Central memory CD8-positive, alpha-beta T cell (primary cell): Measurements from ENCODE around the gene CLASP2.

ENCODE experiments used
- ATAC-seq: fragments of 150-1000 bp; cut with Tn5 transposase; replicated peaks from 2 replicates; pipeline ENCODE4 v1.10.0; 2022; ENCODE audit warnings: mild to moderate bottlenecking, moderate FRiP score, moderate number of reproducible peaks; ENCODE audit not compliant: poor library complexity, severe bottlenecking; ENCODE audit errors: extremely low read depth
- DNase-seq, 2 donors: peaks; one replicate each; pipeline ENCODE4 v3.0.0; 2021; ENCODE audit warnings: low spot score in 2 of 2
- H3K27ac Mint-ChIP-seq: one replicate; pipeline ENCODE4 v1.8.0; 2022; ENCODE audit warnings: low read depth, mild to moderate bottlenecking, moderate library complexity, mixed read lengths
- H3K27me3 Mint-ChIP-seq: one replicate; pipeline ENCODE4 v1.8.0; 2022; ENCODE audit warnings: mixed read lengths
- H3K36me3 Mint-ChIP-seq: one replicate; pipeline ENCODE4 v1.8.0; 2022; ENCODE audit warnings: mild to moderate bottlenecking, moderate library complexity, mixed read lengths; ENCODE audit not compliant: insufficient read depth
- H3K4me1 Mint-ChIP-seq: one replicate; pipeline ENCODE4 v1.8.0; 2022; ENCODE audit warnings: mixed read lengths
- H3K4me3 Mint-ChIP-seq: one replicate; pipeline ENCODE4 v1.8.0; 2022; ENCODE audit warnings: mild to moderate bottlenecking, moderate library complexity, mixed read lengths
- H3K9me3 Mint-ChIP-seq: one replicate; pipeline ENCODE4 v1.8.0; 2022; ENCODE audit warnings: mixed read lengths

The CLASP2 gene

GRCh38 chr3:33650495-33650894, 67.6 kb downstream of the CLASP2 start:
- H3K36me3 Mint-ChIP-seq: peaks cover 1% of the 10 kb centered on the region
- peak overlapping the region; percentile 44 for H3K27ac Mint-ChIP-seq
- no peak for DNase-seq
- no peak overlapping the region for H3K4me3 Mint-ChIP-seq
- peaks cover 27% of the 10 kb centered on the region for H3K4me1 Mint-ChIP-seq
- ATAC-seq: no peak
- no peaks in the 10 kb centered on the region for H3K9me3 Mint-ChIP-seq
- H3K27me3 Mint-ChIP-seq: no peaks in the 10 kb centered on the region

GRCh38 chr3:33648793-33649192, 69.3 kb downstream of the CLASP2 start:
- H3K9me3 Mint-ChIP-seq: no peaks in the 10 kb centered on the region
- ATAC-seq (no peak), DNase-seq (no peak)
- no peak overlapping the region for H3K27ac Mint-ChIP-seq
- peaks cover 5% of the 10 kb centered on the region for H3K36me3 Mint-ChIP-seq
- peaks cover 21% of the 10 kb centered on the region for H3K4me1 Mint-ChIP-seq
- H3K4me3 Mint-ChIP-seq: no peak overlapping the region
- no peaks in the 10 kb centered on the region for H3K27me3 Mint-ChIP-seq

DNA sequence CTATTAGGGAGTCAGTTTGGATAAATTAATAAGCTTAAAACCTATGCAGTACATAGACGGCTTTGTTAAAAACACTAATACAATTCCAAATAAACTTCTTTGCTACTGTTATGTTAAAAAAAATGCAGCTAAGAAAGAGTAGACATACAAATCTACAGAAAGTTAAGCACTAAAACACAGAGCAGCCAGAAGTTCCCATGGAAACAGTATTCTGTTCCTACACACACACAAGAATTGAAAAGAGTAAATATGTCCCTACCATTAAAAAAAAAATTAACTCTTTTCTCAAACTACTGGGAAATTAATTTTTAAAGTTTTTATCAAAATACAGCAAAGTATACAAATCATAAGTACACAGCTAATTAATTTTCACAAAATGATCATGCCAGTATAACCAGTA, 71.6 kb downstream of the CLASP2 start:
- Mint-ChIP-seq H3K9me3 (no peaks in the 10 kb centered on the region), H3K27ac (no peak overlapping the region), H3K36me3 (peaks cover 5% of the 10 kb centered on the region), H3K27me3 (no peaks in the 10 kb centered on the region), H3K4me3 (no peak overlapping the region), H3K4me1 (peaks cover 16% of the 10 kb centered on the region)
- ATAC-seq (no peak), DNase-seq (no peak)

DNA sequence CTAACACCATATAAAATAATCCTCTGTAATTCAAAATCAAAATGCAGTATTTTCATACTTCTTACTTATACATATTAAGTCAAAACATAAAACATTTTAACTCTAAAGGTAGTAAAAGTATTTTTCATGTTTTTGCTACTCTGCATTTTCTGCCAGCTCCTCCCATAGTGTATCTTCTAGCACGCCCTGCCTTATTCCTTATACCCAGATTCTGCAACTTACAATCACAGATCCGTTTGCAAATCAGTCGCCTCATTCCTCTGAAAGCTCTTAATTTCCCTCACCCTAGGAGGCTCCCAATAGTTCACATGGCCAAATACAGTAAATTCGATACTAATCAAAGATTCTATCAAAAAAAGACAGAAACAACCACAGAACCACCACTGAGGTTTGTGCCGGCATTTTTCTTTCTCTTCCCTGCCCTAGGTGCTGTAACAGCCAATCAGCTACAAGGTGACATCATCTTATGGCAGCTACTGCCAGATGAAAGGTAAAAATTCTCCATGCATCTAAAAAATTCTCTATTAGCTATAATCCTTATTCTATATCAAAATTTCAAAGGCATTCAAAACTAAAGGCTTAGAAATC, 72.9 kb downstream of the CLASP2 start:
- peaks cover 16% of the 10 kb centered on the region for H3K4me1 Mint-ChIP-seq
- H3K4me3 Mint-ChIP-seq: peak overlapping the region; percentile 6
- H3K27me3 Mint-ChIP-seq: no peaks in the 10 kb centered on the region
- peak; percentile 82 for ATAC-seq
- DNase-seq: no peak
- peaks cover 6% of the 10 kb centered on the region for H3K36me3 Mint-ChIP-seq
- peak overlapping the region; percentile 40 for H3K27ac Mint-ChIP-seq
- no peaks in the 10 kb centered on the region for H3K9me3 Mint-ChIP-seq

DNA sequence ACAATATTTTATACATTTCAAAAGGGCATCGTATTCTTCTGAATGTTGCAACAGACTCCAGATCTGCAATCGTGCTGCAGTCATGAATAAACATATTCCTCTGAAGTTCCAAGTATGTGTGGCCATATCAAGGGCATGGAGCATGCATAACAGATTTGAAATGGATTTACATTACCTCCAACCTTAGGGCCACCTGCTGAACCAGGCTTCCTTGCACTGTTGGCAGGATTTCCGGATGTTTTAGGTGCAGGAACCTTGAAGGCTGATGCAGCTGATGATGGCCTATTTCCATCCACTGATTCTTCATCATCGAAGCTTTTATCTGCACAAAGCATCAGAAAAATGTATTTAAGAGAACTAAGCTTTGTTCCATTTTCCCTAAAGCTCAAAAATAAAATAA, 73.5 kb downstream of the CLASP2 start:
- Mint-ChIP-seq H3K27ac (no peak overlapping the region), H3K27me3 (no peaks in the 10 kb centered on the region), H3K4me1 (peaks cover 16% of the 10 kb centered on the region), H3K4me3 (no peak overlapping the region), H3K9me3 (no peaks in the 10 kb centered on the region), H3K36me3 (peaks cover 6% of the 10 kb centered on the region)
- ATAC-seq: no peak
- DNase-seq: no peak

GRCh38 chr3:33642806-33643205, 75.2 kb downstream of the CLASP2 start:
- H3K27me3 Mint-ChIP-seq: no peaks in the 10 kb centered on the region
- H3K4me1 Mint-ChIP-seq: peaks cover 11% of the 10 kb centered on the region
- H3K27ac Mint-ChIP-seq: peak overlapping the region; percentile 69
- H3K36me3 Mint-ChIP-seq: peaks cover 9% of the 10 kb centered on the region
- DNase-seq: no peak
- no peak overlapping the region for H3K4me3 Mint-ChIP-seq
- H3K9me3 Mint-ChIP-seq: no peaks in the 10 kb centered on the region
- ATAC-seq: no peak

DNA sequence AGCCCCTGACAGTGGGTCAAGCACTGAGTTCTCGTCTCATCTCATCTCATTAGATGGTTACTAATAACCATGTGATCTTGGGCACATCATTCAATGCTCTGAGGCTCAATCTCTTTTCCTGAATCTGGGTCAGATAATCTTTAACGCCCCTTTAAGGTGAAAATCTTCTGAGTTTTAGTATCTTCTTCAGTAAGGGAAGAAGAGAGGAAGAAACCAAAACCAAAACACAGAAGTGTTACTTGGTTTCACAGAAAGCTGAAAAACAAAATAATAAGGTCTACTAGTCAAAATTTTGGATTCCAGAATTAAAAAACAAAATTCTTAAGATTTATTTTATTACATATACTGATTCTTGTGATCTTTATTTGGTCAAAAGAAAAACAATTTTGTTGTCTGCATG, 78.2 kb downstream of the CLASP2 start:
- peaks cover 14% of the 10 kb centered on the region for H3K36me3 Mint-ChIP-seq
- H3K27ac Mint-ChIP-seq: no peak overlapping the region
- H3K27me3 Mint-ChIP-seq: no peaks in the 10 kb centered on the region
- H3K9me3 Mint-ChIP-seq: no peaks in the 10 kb centered on the region
- DNase-seq (no peak), ATAC-seq (no peak)
- peaks cover 11% of the 10 kb centered on the region for H3K4me1 Mint-ChIP-seq
- no peak overlapping the region for H3K4me3 Mint-ChIP-seq

DNA sequence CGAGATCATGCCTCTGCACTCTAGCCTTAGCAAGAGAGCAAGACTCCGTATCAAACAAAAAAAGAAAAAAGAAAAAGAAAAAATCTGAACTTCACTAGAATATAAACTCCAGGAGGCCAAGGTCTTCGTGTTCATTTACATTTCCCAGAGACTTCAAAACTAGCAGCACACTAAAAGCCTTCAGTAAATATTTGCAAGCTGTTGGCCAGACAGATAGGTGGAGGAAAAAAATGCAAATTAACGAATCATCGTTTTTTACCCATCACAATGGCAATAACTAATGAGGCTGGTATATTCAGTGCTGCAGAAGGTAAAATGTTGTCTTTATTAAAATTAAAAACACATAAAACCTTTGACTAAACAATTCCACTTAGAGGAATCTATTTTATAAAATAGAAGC, 80.6 kb downstream of the CLASP2 start:
- no peaks in the 10 kb centered on the region for H3K27me3 Mint-ChIP-seq
- H3K36me3 Mint-ChIP-seq: peaks cover 10% of the 10 kb centered on the region
- DNase-seq (no peak), ATAC-seq (no peak)
- H3K4me3 Mint-ChIP-seq: no peak overlapping the region
- H3K9me3 Mint-ChIP-seq: no peaks in the 10 kb centered on the region
- H3K27ac Mint-ChIP-seq: no peak overlapping the region
- peaks cover 6% of the 10 kb centered on the region for H3K4me1 Mint-ChIP-seq

DNA sequence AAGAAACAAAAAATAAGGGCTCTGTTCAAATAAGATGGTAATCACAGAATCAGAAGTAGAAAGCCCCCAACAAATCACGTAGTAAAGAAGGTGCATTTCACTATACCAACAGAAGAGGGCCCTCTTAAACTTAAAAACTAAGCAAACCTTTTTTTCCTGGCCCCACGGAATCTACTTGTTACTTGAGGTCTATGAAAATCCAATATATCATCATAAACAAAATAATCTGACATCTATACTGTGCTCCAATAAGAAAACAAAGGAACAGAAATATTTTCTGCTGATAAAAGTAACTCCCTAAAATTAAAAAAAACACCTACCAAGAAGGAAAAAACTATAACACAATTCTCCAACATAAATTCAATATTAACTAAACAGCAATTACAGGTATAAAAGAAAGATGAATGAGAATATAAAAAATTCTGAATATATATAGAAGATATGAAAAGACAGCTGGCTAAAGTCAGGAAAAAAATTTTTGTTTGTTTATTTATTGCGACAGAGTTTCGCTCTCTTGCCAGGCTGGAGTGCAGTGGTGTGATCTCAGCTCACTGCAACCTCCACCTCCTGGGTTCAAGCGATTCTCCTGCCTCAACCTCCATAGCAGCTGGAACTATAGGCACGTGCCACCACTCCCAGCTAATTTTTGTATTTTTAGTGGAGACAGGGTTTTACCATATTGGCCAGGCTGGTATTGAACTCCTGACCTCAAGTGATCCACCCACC, 81.8 kb downstream of the CLASP2 start:
- ATAC-seq: no peak
- Mint-ChIP-seq H3K36me3 (peaks cover 10% of the 10 kb centered on the region), H3K27ac (peak overlapping the region; percentile 44), H3K4me1 (peaks cover 5% of the 10 kb centered on the region), H3K9me3 (no peaks in the 10 kb centered on the region), H3K4me3 (no peak overlapping the region), H3K27me3 (no peaks in the 10 kb centered on the region)
- no peak for DNase-seq

- Mint-ChIP-seq H3K27me3 (no peaks in the 10 kb centered on the region), H3K9me3 (no peaks in the 10 kb centered on the region), H3K36me3 (peaks cover 13% of the 10 kb centered on the region), H3K4me1 (peaks cover 5% of the 10 kb centered on the region), H3K4me3 (no peak overlapping the region), H3K27ac (no peak overlapping the region)
- ATAC-seq (no peak), DNase-seq (no peak)
Measured at GRCh38 chr3:33634262-33634661, 83.8 kb downstream of the CLASP2 start.

DNA sequence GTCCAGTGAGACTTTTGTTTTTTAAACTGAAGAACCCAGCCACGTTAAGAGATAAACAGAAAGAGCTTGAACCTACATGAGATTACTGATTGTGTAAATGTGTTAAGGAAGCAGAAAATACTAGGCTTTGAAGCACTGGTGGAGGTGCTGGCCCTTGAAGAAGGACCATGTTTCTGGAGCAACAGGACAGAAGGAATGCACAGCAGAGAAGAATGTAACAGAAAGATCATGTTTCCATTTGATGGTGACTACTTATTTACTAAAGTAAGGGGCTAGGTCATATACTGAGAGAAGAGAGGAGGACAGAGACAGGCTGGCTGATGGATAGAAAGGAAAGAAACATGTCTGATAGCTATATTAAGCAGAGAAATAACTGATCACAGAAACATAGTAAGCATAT, 88.8 kb downstream of the CLASP2 start:
- Mint-ChIP-seq H3K4me3 (no peak overlapping the region), H3K27me3 (no peaks in the 10 kb centered on the region), H3K9me3 (no peaks in the 10 kb centered on the region), H3K4me1 (no peaks in the 10 kb centered on the region), H3K36me3 (peaks cover 5% of the 10 kb centered on the region), H3K27ac (no peak overlapping the region)
- DNase-seq (no peak), ATAC-seq (no peak)

- Mint-ChIP-seq H3K4me3 (no peak overlapping the region), H3K36me3 (peaks cover 7% of the 10 kb centered on the region), H3K27me3 (no peaks in the 10 kb centered on the region), H3K4me1 (no peaks in the 10 kb centered on the region), H3K27ac (no peak overlapping the region), H3K9me3 (no peaks in the 10 kb centered on the region)
- ATAC-seq (no peak), DNase-seq (no peak)
Measured at GRCh38 chr3:33624756-33625155, 93.3 kb downstream of the CLASP2 start.

DNA sequence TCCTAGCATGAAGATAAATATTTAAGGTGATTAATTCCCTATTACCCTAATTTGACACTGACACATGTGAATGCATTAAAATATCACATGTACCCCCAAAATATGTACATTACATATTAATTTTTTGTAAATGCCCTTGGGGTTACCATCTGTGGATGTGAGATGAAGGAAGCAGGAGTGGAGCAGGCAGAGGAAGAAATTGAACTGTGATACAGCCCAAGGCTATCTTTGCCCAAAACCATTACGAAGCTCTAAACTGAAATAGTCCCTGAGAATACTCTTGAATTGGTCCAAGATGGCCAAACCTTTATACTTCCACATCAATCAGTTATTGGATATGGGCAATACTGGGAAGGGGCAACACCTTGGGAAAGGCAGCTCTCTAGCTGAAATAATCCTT, 105.0 kb downstream of the CLASP2 start:
- ATAC-seq: no peak
- no peak overlapping the region for H3K4me3 Mint-ChIP-seq
- H3K36me3 Mint-ChIP-seq: peaks cover 23% of the 10 kb centered on the region
- H3K9me3 Mint-ChIP-seq: no peaks in the 10 kb centered on the region
- H3K27ac Mint-ChIP-seq: no peak overlapping the region
- no peaks in the 10 kb centered on the region for H3K4me1 Mint-ChIP-seq
- DNase-seq: no peak
- no peaks in the 10 kb centered on the region for H3K27me3 Mint-ChIP-seq
